Right lobe of liver (tissue), 6 donors: ENCODE results near the gene PLPP7. TPM values are rescaled to one million over a fixed set of nuclear protein-coding genes. Genes with fewer than 3 reads are reported as not detected.
"Not testable (repeated sequence)": the region's sequence is repeated elsewhere in the genome, so short reads cannot be mapped to it uniquely, and the experiment has no call there.

Experiments used
- ATAC-seq, 4 donors: fragments of 200-7000 bp; cut with Tn5 transposase; one replicate each; pipeline ENCODE4 v1.9.1; 2020; ENCODE audit warnings: mild to moderate bottlenecking in 4 of 4, moderate library complexity in 4 of 4
- DNase-seq, 3 donors: peaks; one replicate each; pipeline ENCODE4 v3.0.0-alpha.2; 2020
- H3K27ac ChIP-seq, 3 donors: fragments of 200-600 bp; one replicate each; pipeline ENCODE4 v1.8.0; 2022
- H3K27me3 ChIP-seq, 2 donors: fragments of 200-600 bp; one replicate each; pipeline ENCODE4 v1.8.0; 2022
- H3K36me3 ChIP-seq, 4 donors: fragments of 200-600 bp; sonication (generic) in 1 of 4; one replicate each; pipeline versions ENCODE4 v1.5.1 to v1.8.0; 2017 to 2022; ENCODE audit warnings: control low read depth in 1 of 4
- H3K4me1 ChIP-seq, 4 donors: fragments of 200-600 bp; sonication (generic) in 1 of 4; one replicate each; pipeline versions ENCODE4 v1.5.1 to v1.8.0; 2017 to 2022; ENCODE audit warnings: control low read depth in 1 of 4
- H3K4me3 ChIP-seq, 3 donors: fragments of 200-600 bp; one replicate each; pipeline ENCODE4 v1.8.0; 2022
- H3K9me3 ChIP-seq, 4 donors: fragments of 200-600 bp; sonication (generic) in 1 of 4; one replicate each; pipeline versions ENCODE4 v1.5.1 to v1.8.0; 2017 to 2022; ENCODE audit warnings: control low read depth in 1 of 4
- CTCF ChIP-seq, 4 donors: fragments of 200-600 bp in 3 of 4; fragments of 450-650 bp in 1 of 4; IDR thresholded peaks; one replicate each; pipeline versions ENCODE4 v1.5.1 to v1.8.0; 2016 to 2022; ENCODE audit warnings: antibody characterized with exemption in 4 of 4, mild to moderate bottlenecking in 2 of 4
- POLR2A ChIP-seq: fragments of 450-650 bp; IDR thresholded peaks from one replicate; pipeline ENCODE4 v1.6.1; 2017; ENCODE audit warnings: antibody characterized with exemption, mild to moderate bottlenecking
- WGBS: methylation state at CpG from one replicate; pipeline ENCODE4 v1.1.6; 2018; ENCODE audit warnings: low coverage, low lambda C conversion rate; ENCODE audit not compliant: insufficient coverage; ENCODE audit errors: missing lambda C conversion rate; 5-methylcytosine and 5-hydroxymethylcytosine counted together
- intact Hi-C, 2 donors: fragments of 100-400 bp; cut with DNase I; formaldehyde crosslinking; loops; one replicate each; pipeline versions ENCODE4 v1.11.2 to v1.14.1; 2022
- total RNA-seq, 6 experiments: library from RNA; depleted of rRNA in 2 of 6; stranded (reverse); fragments of >200 nt in 2 of 6; fragmentation: NEBNext Ultra II Directional in 3 of 6; extraction: Animal tissue kit (Norgen Biotek cat#: 25700) in 3 of 6; gene quantifications; one replicate each; pipeline versions ENCODE4 v1.1.0 to v1.2.4, GENCODE V29; 2016 to 2023
- donor health status: DM: no; HTN: yes; CAD: no.
- donor health status: DM: no; HTN: no; CAD: no.
- donor health status: DM: no; HTN: no; CAD: no.
- donor health status: DM: no; HTN: yes; CAD: no.
- donor health status: DM: no; HTN: yes; CAD: no.

Gene PLPP7
- total RNA-seq, 6 experiments from 2014 or later, result 0.11 to 0.43 (median 0.22) TPM; not detected in 1

- WGBS, result 21% methylated on average over 7 of the region's 11 CpGs
- Histone ChIP-seq H3K27me3 (no peaks in the 10 kb centered on the region), H3K9me3 (no peaks in the 10 kb centered on the region), H3K27ac (no peak overlapping the region), H3K4me1 (no peaks in the 10 kb centered on the region), H3K36me3 (peaks cover 0 to 6% (median 0%) of the 10 kb centered on the region in 4 donors), H3K4me3 (no peak overlapping the region)
- no peak for DNase-seq
- no peak for TF ChIP-seq POLR2A
- TF ChIP-seq CTCF (IDR thresholded peaks at IDR 0.05), result no peak
- intact Hi-C loops, result no loop called here
- peak in 1 of 4 donors; percentile 18 for ATAC-seq
Measured at GRCh38 chr9:131264231-131264630, 25.3 kb upstream of the PLPP7 start.

GRCh38 chr9:131266266-131267229 is 23.0 kb upstream of the PLPP7 start:
- intact Hi-C loops, result no loop called here
- H3K27ac ChIP-seq, result no peak overlapping the region
- no peaks in the 10 kb centered on the region for H3K9me3 ChIP-seq
- no peaks in the 10 kb centered on the region for H3K4me1 ChIP-seq
- TF ChIP-seq CTCF (IDR thresholded peaks at IDR 0.05), result no peak
- TF ChIP-seq POLR2A, result no peak
- peak in 1 of 3 donors; percentile 52 for DNase-seq
- no peaks in the 10 kb centered on the region for H3K36me3 ChIP-seq
- peak in 3 of 4 donors; percentile 10 to 36 (median 24) for ATAC-seq
- no peak overlapping the region for H3K4me3 ChIP-seq
- H3K27me3 ChIP-seq, result no peaks in the 10 kb centered on the region
- 53% methylated on average over 10 of the region's 26 CpGs for WGBS

GRCh38 chr9:131270171-131271015 is 19.1 kb upstream of the PLPP7 start:
- TF ChIP-seq CTCF (IDR thresholded peaks at IDR 0.05) (no peak), POLR2A (no peak)
- peak; percentile 59 to 70 (median 68) for ATAC-seq
- DNase-seq, result peak in 2 of 3 donors; percentile 78 to 82
- Histone ChIP-seq H3K27me3 (no peaks in the 10 kb centered on the region), H3K4me1 (no peaks in the 10 kb centered on the region), H3K27ac (peak overlapping the region; percentile 25 to 74 (median 68)), H3K9me3 (no peaks in the 10 kb centered on the region), H3K4me3 (peak overlapping the region in 1 of 3 donors; percentile 16), H3K36me3 (no peaks in the 10 kb centered on the region)
- WGBS, result 55% methylated on average over 12 of the region's 20 CpGs
- intact Hi-C loops, result no loop called here

- WGBS, result 40% methylated on average over 1 of the region's 1 CpG
- H3K4me1 ChIP-seq, ATAC-seq, H3K36me3 ChIP-seq, DNase-seq, H3K4me3 ChIP-seq, H3K9me3 ChIP-seq, intact Hi-C loops, H3K27me3 ChIP-seq: not testable (repeated sequence)
- peak overlapping the region; percentile 25 to 74 (median 68) for H3K27ac ChIP-seq
Measured at GRCh38 chr9:131271016-131271273, 18.6 kb upstream of the PLPP7 start.
